ENCODE measurements around the gene TCP11.

Gene TCP11

GRCh38 chr6:35147486-35147885, 6.3 kb upstream of the TCP11 start:
- no peak overlapping the region for H3K4me3 ChIP-seq (ENCODE audit: low read depth, low read length)
- TF ChIP-seq, protein P1, sequence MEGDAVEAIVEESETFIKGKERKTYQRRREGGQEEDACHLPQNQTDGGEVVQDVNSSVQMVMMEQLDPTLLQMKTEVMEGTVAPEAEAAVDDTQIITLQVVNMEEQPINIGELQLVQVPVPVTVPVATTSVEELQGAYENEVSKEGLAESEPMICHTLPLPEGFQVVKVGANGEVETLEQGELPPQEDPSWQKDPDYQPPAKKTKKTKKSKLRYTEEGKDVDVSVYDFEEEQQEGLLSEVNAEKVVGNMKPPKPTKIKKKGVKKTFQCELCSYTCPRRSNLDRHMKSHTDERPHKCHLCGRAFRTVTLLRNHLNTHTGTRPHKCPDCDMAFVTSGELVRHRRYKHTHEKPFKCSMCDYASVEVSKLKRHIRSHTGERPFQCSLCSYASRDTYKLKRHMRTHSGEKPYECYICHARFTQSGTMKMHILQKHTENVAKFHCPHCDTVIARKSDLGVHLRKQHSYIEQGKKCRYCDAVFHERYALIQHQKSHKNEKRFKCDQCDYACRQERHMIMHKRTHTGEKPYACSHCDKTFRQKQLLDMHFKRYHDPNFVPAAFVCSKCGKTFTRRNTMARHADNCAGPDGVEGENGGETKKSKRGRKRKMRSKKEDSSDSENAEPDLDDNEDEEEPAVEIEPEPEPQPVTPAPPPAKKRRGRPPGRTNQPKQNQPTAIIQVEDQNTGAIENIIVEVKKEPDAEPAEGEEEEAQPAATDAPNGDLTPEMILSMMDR (IDR thresholded peaks at IDR 0.05; ENCODE audit: borderline replicate concordance, insufficient read depth, low read depth, low read length), result no peak

DNA sequence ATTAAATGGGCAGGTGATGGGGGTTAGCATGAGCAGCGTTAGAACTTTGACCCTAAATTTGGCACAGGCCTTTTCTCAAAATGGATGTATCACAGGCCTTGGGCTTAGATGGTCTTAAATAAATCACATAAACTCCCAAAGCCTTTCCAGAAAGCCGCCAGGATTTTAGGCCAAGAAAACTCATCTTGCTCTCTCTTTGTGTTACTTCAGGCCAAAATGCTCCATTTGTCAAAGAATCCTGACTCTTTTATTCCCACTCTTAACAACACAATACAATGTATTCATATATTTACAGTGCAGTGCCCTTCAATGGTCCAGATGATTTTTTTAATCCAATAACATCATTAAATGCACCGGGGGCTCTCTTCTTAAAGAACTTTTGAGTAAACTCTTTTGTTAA, 5.9 kb upstream of the TCP11 start:
- H3K4me3 ChIP-seq (ENCODE audit: low read depth, low read length), result no peak overlapping the region
- TF ChIP-seq, protein P1 (IDR thresholded peaks at IDR 0.05; ENCODE audit: borderline replicate concordance, insufficient read depth, low read depth, low read length), result no peak

DNA sequence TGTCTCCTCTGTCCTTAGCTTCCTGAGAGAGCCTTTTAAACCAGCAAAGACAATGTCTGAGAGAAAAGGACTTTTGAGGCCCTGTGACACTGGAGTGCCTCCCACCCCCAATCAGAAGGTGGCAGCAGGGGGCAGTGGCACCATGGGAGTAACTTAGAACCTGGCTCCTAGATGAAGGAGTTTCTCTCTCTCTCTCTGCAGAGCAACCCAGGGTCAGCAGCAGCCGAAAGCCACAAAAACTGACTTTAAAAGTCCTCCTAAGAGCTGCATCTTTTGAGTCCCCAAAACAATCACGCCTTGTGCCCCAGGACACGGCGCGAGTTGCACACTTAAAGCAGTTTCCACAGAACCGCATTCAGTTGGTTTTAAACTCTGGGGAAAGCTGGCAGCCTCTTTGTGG, 5.3 kb upstream of the TCP11 start:
- TF ChIP-seq, protein P1 (IDR thresholded peaks at IDR 0.05; ENCODE audit: borderline replicate concordance, insufficient read depth, low read depth, low read length), result peak; percentile 42; the same call in 1 of the 2 replicates
- H3K4me3 ChIP-seq (ENCODE audit: low read depth, low read length), result no peak overlapping the region

DNA sequence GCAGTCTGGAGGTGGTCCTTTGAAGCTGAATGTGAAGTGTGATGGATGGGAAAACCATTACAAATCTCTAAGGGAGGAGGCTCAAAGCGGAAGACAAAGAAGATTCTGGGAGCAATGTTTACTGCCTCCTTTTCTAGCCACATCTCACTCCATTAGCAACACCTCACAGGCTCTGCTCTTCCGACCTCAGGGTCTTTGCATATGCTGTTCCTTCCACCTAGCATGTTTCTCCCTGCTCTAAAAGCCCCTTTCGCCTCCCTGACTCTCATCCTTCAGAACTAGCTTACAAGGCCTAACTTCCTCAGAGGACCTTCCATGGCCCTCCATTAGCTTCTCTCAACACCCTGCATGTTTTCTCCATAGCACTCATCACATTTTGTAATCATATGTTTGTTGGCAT, 4.6 kb upstream of the TCP11 start:
- TF ChIP-seq, protein P1 (IDR thresholded peaks at IDR 0.05; ENCODE audit: borderline replicate concordance, insufficient read depth, low read depth, low read length), result no peak
- no peak overlapping the region for H3K4me3 ChIP-seq (ENCODE audit: low read depth, low read length)

GRCh38 chr6:35142588-35143569, 1.7 kb upstream of the TCP11 start:
- no peak overlapping the region for H3K4me3 ChIP-seq (ENCODE audit: low read depth, low read length)
- TF ChIP-seq, protein P1 (IDR thresholded peaks at IDR 0.05; ENCODE audit: borderline replicate concordance, insufficient read depth, low read depth, low read length), result no peak

DNA sequence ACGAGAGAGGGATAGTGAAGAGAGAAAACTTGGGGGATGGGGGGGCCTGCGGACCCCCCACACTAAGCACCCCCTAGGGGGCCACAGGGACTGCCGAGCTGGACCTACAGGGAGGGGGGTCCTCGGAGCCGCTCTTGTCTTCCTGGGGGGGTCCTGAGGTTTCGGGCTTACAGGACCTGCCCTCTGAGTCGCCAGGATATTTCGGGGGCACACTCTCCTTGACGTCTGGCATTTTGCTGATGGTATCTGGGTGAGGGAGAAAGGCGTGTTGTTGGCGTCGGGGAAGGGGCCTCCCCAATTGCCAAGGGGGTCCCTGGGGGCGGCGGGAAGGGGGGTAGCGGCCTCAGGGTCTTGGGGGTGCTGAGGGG, 516 bp downstream of the TCP11 start:
- peak overlapping the region; percentile 26 for H3K4me3 ChIP-seq (ENCODE audit: low read depth, low read length)
- TF ChIP-seq, protein P1 (IDR thresholded peaks at IDR 0.05; ENCODE audit: borderline replicate concordance, insufficient read depth, low read depth, low read length), result no peak

Data from GM12875 (cell line).